ENCODE data around the gene TTC33. TPM values are rescaled to one million over a fixed set of nuclear protein-coding genes. Genes with fewer than 3 reads are reported as not detected.
"Not testable (repeated sequence)": the region's sequence is repeated elsewhere in the genome, so short reads cannot be mapped to it uniquely, and the experiment has no call there.

TTC33 gene
- total RNA-seq, 4 donors from 2014 or later, result 18.8 to 123 (median 39.7) TPM

- no peaks in the 10 kb centered on the region for H3K4me1 ChIP-seq
- H3K36me3 ChIP-seq, result no peaks in the 10 kb centered on the region
- H3K27me3 ChIP-seq, result no peaks in the 10 kb centered on the region
- no peaks in the 10 kb centered on the region for H3K9me3 ChIP-seq
- TF ChIP-seq, protein P1, sequence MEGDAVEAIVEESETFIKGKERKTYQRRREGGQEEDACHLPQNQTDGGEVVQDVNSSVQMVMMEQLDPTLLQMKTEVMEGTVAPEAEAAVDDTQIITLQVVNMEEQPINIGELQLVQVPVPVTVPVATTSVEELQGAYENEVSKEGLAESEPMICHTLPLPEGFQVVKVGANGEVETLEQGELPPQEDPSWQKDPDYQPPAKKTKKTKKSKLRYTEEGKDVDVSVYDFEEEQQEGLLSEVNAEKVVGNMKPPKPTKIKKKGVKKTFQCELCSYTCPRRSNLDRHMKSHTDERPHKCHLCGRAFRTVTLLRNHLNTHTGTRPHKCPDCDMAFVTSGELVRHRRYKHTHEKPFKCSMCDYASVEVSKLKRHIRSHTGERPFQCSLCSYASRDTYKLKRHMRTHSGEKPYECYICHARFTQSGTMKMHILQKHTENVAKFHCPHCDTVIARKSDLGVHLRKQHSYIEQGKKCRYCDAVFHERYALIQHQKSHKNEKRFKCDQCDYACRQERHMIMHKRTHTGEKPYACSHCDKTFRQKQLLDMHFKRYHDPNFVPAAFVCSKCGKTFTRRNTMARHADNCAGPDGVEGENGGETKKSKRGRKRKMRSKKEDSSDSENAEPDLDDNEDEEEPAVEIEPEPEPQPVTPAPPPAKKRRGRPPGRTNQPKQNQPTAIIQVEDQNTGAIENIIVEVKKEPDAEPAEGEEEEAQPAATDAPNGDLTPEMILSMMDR (IDR thresholded peaks at IDR 0.05), result no peak
- TF ChIP-seq POLR2A (IDR thresholded peaks at IDR 0.05), result no peak
- H3K4me3 ChIP-seq, result no peak overlapping the region
- no peak for DNase-seq
- intact Hi-C loops (cut with DNase I; ENCODE audit: low total_unique reads), result no loop called here
- H3K27ac ChIP-seq, result no peak overlapping the region
Measured at GRCh38 chr5:40569546-40570270, 186.1 kb downstream of the TTC33 start.

GRCh38 chr5:40568548-40568947, 187.2 kb downstream of the TTC33 start:
- Histone ChIP-seq H3K9me3 (no peaks in the 10 kb centered on the region), H3K27ac (no peak overlapping the region), H3K4me3 (no peak overlapping the region), H3K27me3 (no peaks in the 10 kb centered on the region), H3K4me1 (no peaks in the 10 kb centered on the region), H3K36me3 (no peaks in the 10 kb centered on the region)
- no peak for DNase-seq
- intact Hi-C loops (cut with DNase I; ENCODE audit: low total_unique reads), result no loop called here
- no peak for TF ChIP-seq POLR2A (IDR thresholded peaks at IDR 0.05)
- TF ChIP-seq, protein P1 (IDR thresholded peaks at IDR 0.05), result no peak

GRCh38 chr5:40563173-40563572, 192.6 kb downstream of the TTC33 start:
- intact Hi-C loops (cut with DNase I; ENCODE audit: low total_unique reads), result not testable (repeated sequence)

GRCh38 chr5:40560474-40561110, 195.2 kb downstream of the TTC33 start:
- TF ChIP-seq, protein P1 (IDR thresholded peaks at IDR 0.05), result no peak
- no peak for TF ChIP-seq POLR2A (IDR thresholded peaks at IDR 0.05)
- no peaks in the 10 kb centered on the region for H3K36me3 ChIP-seq
- no peaks in the 10 kb centered on the region for H3K4me1 ChIP-seq
- intact Hi-C loops (cut with DNase I; ENCODE audit: low total_unique reads), result no loop called here
- H3K4me3 ChIP-seq, result no peak overlapping the region
- no peak for DNase-seq
- H3K27me3 ChIP-seq, result no peaks in the 10 kb centered on the region
- H3K27ac ChIP-seq, result no peak overlapping the region
- H3K9me3 ChIP-seq, result no peaks in the 10 kb centered on the region

More at GRCh38 chr5:40563173-40563572, 192.6 kb downstream of the TTC33 start:
- not testable (repeated sequence) for H3K4me1 ChIP-seq, H3K36me3 ChIP-seq, H3K27me3 ChIP-seq, H3K27ac ChIP-seq, H3K4me3 ChIP-seq, H3K9me3 ChIP-seq, DNase-seq

DNA sequence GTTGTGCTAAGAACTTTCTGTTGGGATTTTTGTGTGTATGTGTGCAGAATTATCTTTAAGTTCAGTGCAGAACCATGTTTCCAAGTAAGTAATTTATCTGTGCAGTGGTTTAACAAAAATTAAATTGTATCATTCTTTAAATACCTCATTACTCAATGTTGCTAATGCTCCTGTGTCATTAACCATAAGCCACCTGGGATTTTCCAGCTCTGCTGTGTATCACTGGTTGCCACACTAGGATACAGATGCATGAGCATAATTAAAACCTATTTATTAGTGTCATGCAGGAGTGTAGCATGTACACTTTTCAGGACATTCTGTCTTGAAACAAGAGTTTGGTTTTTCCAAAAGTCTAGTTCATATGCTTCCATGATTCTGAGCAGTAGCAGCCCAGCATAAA, 196.5 kb downstream of the TTC33 start:
- H3K27ac ChIP-seq, result no peak overlapping the region
- intact Hi-C loops (cut with DNase I; ENCODE audit: low total_unique reads), result no loop called here
- H3K9me3 ChIP-seq, result no peaks in the 10 kb centered on the region
- no peaks in the 10 kb centered on the region for H3K27me3 ChIP-seq
- no peaks in the 10 kb centered on the region for H3K36me3 ChIP-seq
- H3K4me3 ChIP-seq, result no peak overlapping the region
- no peak for TF ChIP-seq POLR2A (IDR thresholded peaks at IDR 0.05)
- TF ChIP-seq, protein P1 (IDR thresholded peaks at IDR 0.05), result no peak
- H3K4me1 ChIP-seq, result no peaks in the 10 kb centered on the region
- no peak for DNase-seq
